Measurements from ENCODE around the gene TMBIM1.
A peak's percentile ranks its signal among the peaks of the same experiment; 100 is the strongest.

TMBIM1 gene

GRCh38 chr2:218253232-218253625, 39.1 kb downstream of the TMBIM1 start:
- DNase-seq = no peak

GRCh38 chr2:218252509-218253231, 39.6 kb downstream of the TMBIM1 start:
- DNase-seq = no peak

- DNase-seq = no peak
These were observed 42.6 kb downstream of the TMBIM1 start for GRCh38 chr2:218249691-218250090.

- DNase-seq = no peak
These were observed 47.1 kb downstream of the TMBIM1 start for GRCh38 chr2:218245214-218245613.

GRCh38 chr2:218244665-218245064, 47.6 kb downstream of the TMBIM1 start:
- DNase-seq = no peak

GRCh38 chr2:218244204-218244603, 48.1 kb downstream of the TMBIM1 start:
- no peak for DNase-seq

- DNase-seq = no peak
These were observed 53.4 kb downstream of the TMBIM1 start for GRCh38 chr2:218238887-218239286.

GRCh38 chr2:218236829-218237228, 55.5 kb downstream of the TMBIM1 start:
- no peak for DNase-seq

GRCh38 chr2:218235017-218235416, 57.3 kb downstream of the TMBIM1 start:
- no peak for DNase-seq

GRCh38 chr2:218234521-218234920, 57.8 kb downstream of the TMBIM1 start:
- no peak for DNase-seq

GRCh38 chr2:218233543-218233942, 58.8 kb downstream of the TMBIM1 start:
- DNase-seq = no peak

GRCh38 chr2:218230882-218231281, 61.4 kb downstream of the TMBIM1 start:
- peak; percentile 63 for DNase-seq

- no peak for DNase-seq
These were observed 62.5 kb downstream of the TMBIM1 start for GRCh38 chr2:218229851-218230250.

- DNase-seq = peak; percentile 77
These were observed 63.1 kb downstream of the TMBIM1 start for GRCh38 chr2:218229239-218229638.

- DNase-seq = no peak
These were observed 63.8 kb downstream of the TMBIM1 start for GRCh38 chr2:218228366-218229090.

- no peak for DNase-seq
These were observed 65.4 kb downstream of the TMBIM1 start for GRCh38 chr2:218226903-218227302.

Data from CD4-positive, alpha-beta T cell treated with Interleukin-4 for 4 hours (primary cell).